PFSK-1 (cell line): ENCODE measurements around the gene OSBPL6.

ENCODE experiments used
- POLR2AphosphoS5 ChIP-seq: IDR thresholded peaks from 2 replicates; pipeline ENCODE4 v1.6.1; 2012; ENCODE audit warnings: low read depth, mild to moderate bottlenecking, control low read depth, low read length, moderate library complexity
- REST ChIP-seq, 2 experiments: IDR thresholded peaks; 2 replicates each; pipeline versions ENCODE4 v1.6.1 to v1.8.0; 2011 to 2012; ENCODE audit warnings: low read depth in 2 of 2, low read length in 2 of 2, control low read depth in 1 of 2, inconsistent platforms in 1 of 2, mild to moderate bottlenecking in 1 of 2, moderate library complexity in 1 of 2; ENCODE audit not compliant: insufficient read depth in 1 of 2
- SIN3A ChIP-seq: IDR thresholded peaks from 2 replicates; pipeline ENCODE4 v1.6.1; 2012; ENCODE audit warnings: mild to moderate bottlenecking, low read length, moderate library complexity, borderline replicate concordance; ENCODE audit not compliant: insufficient read depth
- TAF1 ChIP-seq: IDR thresholded peaks from 2 replicates; pipeline ENCODE4 v1.6.1; 2012; ENCODE audit warnings: low read length, control low read depth, borderline replicate concordance; ENCODE audit not compliant: insufficient read depth

GRCh38 chr2:178268435-178268834, 74.1 kb downstream of the OSBPL6 start:
- no peak for TF ChIP-seq TAF1
- no peak for TF ChIP-seq SIN3A
- no peak for TF ChIP-seq REST (IDR thresholded peaks at IDR 0.05; ENCODE audit: insufficient read depth in 1 of 2, low read depth in 2 of 2, low read length in 2 of 2)
- TF ChIP-seq POLR2AphosphoS5, result no peak
